Right kidney (tissue), 1 donor: ENCODE results near the gene CAMKK1.
A peak's percentile ranks its signal among the peaks of the same experiment; 100 is the strongest.

Experiments
- DNase-seq: peaks from one replicate; pipeline ENCODE4 v3.0.0-alpha.2; 2016

Gene CAMKK1

GRCh38 chr17:3917391-3917931, 24.6 kb upstream of the CAMKK1 start:
- DNase-seq, result no peak

GRCh38 chr17:3916825-3917224, 24.0 kb upstream of the CAMKK1 start:
- no peak for DNase-seq

DNA sequence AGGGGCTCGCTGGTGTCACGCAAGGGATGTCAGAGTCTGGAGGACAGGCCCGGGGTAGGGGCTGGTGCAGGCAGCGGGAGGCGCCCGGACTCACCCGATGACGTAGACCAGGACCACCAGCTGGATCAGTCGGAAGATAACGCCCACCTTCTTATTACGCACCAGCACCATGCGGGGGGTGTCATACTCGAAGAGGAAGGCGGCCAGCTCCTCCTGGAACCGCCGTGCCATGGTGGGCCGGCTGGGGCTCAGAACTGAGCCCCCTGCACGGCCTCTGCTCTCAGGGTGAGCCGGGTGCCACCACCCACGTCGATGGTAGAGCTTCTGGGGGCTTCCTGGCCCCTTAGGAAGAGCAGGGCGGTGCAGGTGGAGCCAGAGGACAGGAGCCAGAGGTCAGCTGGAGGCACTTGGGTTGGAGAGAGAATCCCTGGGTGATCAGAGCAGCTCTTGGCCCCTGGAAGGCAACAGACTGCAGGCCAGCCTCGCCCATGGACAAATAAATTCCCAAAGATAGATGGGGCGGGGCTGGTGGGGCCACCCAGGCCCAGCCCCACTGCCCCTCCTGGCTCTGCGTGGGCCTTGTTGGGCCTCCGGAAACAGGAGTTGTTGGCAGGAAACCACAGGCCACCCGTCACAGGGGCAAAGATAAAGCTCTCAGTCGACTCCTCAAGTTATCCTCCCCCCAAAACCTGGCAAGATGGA, 23.3 kb upstream of the CAMKK1 start, which contains the start of gene P2RX1:
Gene P2RX1 (minus strand): TSS at position 471 of the 702 bp plus-strand sequence. CDS start 240 bp downstream, at position 231.
- DNase-seq, result no peak

DNA sequence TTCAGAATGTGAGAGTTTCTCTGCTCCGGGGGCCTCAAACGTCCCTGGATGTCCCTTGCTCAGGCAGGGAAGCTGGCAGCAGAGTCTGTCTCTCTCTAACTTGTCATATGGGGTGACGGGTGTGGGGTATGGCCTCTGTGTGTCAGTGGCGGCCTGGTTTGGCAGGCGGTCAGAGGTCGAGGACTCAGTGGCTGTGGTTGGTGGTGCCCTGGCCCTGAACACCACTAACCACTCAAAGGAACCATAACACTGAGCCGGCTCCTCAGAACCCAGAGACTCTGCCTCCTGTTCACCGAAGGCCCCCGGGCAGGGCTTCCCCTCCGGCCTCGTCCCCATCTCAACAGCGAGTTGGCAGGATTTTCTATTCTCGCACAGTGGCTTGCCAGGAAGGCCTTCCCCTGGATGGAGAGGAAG, 22.7 kb upstream of the CAMKK1 start:
- no peak for DNase-seq

GRCh38 chr17:3914312-3914670, 21.4 kb upstream of the CAMKK1 start:
- DNase-seq, result no peak

GRCh38 chr17:3913531-3914311, 20.9 kb upstream of the CAMKK1 start:
- DNase-seq, result peak; percentile 69

- DNase-seq, result no peak
Observed at GRCh38 chr17:3912827-3913226, 20.0 kb upstream of the CAMKK1 start.

- no peak for DNase-seq
Observed at GRCh38 chr17:3911271-3912053, 18.6 kb upstream of the CAMKK1 start.

DNA sequence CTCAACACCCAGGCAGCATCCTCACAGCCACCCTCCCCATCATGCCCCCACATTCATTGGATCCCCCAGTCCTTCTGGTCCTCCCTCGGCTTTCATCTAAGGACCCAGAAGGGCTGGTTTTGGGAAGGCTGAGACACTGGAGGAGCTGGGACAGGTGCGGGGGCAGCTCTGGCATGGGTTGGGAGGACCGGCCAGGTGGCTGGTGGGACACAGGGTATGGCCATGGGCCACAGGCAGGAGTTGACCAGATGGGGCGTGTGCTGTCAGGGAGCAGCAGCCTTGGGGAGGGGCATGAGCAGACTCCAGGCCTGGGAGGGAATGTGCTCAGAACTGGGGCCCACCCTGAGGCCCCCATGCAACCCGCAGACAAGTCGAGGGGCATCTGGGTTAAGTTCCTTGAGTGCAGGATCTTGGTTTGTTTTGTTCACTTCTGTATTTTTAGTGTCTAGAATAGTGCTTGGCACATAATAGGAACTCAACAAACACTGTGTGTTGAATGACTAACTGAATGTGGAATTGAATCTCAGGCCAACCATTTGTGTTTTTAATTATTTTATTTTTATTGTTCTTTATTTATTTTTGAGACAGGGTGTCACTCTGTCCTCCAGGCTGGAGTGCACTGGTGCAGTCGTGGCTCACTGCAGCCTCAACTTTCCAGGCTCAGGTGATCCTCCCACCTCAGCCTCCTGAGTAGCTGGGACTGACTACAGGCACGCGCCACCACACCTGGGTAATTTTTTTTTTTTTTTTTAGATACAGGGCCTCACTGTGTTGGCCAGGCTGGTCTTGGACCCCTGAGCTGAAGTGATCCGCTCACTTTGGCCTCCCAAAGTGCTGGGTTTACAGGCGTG, 17.8 kb upstream of the CAMKK1 start:
- no peak for DNase-seq

GRCh38 chr17:3909257-3909656, 16.4 kb upstream of the CAMKK1 start:
- DNase-seq, result no peak

GRCh38 chr17:3907483-3908216, 14.8 kb upstream of the CAMKK1 start:
- DNase-seq, result no peak

GRCh38 chr17:3906881-3907280, 14.0 kb upstream of the CAMKK1 start:
- no peak for DNase-seq

GRCh38 chr17:3905017-3905520, 12.2 kb upstream of the CAMKK1 start:
- DNase-seq, result no peak

DNA sequence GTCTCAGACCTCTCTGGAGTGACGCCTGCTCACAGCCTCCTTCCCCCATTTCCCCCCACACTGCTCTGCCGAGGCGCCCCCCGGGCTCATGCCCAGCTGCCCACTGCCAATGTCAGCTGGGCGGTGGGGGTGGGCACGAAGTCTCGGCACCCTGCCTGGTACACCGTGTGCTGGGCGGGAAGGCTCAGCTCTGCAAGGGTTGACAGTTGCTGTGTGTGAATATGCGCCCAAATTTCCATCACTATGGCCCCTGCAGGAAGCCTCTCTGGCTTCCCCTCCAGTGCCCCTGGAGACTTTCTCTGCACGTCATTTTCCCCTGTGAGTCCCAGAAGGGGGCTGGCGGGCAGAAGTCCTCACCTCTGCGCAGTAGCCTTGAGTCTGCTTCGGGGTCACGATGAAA, 11.6 kb upstream of the CAMKK1 start:
- DNase-seq, result no peak

DNA sequence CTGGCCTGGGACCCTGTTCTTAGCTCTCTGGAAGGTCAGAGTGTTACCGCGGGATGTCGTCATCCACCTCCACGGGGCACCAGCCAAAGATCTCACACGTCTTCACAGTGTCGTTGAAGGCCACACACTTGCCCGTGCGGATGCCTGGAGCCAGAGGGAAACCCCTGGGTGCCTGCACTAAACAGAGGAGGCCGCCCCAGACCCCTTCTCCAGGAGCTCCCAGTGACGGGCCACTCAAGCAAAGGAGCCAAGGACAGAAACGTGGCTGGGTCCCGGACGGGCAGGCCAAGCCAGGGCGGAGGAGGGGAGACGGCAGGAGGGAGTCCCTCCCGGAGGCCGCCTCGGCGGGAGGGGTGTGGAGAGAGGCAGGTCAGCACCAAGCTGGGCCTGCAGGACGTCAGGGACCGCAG, 11.0 kb upstream of the CAMKK1 start:
- DNase-seq, result no peak

- DNase-seq, result no peak
Observed at GRCh38 chr17:3903051-3903825, 10.4 kb upstream of the CAMKK1 start.

DNA sequence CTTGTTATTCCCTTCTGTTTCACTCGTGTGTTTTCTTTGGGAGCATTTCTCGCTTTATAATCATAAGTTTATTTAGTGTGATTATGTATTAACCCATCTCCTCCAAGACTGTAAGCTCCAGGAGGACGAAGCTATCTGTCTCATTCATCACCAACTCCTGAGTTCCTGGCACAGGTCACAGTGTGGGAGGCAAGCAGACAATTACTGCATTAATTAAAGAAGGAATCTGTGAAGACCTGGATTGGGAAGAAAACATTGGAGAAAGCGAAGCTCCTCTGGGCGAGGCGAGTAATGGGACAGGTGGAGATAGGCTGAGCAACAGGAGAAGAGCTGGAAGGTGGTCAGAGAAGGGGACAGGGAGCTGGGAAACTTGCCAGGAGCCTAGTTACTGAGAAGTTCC, 7.8 kb upstream of the CAMKK1 start:
- DNase-seq, result no peak

DNA sequence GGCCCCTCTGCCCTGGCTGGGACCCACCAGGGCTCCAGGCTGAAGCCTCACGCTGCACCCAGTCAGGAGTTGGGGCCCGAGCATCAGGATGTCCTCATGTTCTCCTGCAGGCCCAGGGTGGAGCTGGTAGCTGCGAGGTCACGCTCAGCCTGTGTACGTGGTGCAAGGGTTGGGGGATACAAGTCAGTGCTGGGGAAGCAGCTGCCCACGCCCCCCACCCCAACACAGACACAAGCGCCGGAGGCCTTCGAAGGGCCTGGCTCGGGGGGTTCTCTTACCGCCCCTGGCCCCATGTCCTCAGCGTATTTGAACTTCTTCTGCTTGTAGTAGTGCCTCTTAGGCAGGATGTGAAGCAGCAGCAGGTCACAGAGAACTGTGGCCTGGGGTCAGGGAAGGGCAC, 4.9 kb upstream of the CAMKK1 start:
- DNase-seq, result no peak

GRCh38 chr17:3896968-3897235, 4.0 kb upstream of the CAMKK1 start:
- DNase-seq, result no peak
